ENCODE data around the gene TFPI. TPM values are rescaled to one million over a fixed set of nuclear protein-coding genes. Genes with fewer than 3 reads are reported as not detected.

Gene TFPI
- total RNA-seq, 1 experiment from 2014 or later, result 8.4 TPM

DNA sequence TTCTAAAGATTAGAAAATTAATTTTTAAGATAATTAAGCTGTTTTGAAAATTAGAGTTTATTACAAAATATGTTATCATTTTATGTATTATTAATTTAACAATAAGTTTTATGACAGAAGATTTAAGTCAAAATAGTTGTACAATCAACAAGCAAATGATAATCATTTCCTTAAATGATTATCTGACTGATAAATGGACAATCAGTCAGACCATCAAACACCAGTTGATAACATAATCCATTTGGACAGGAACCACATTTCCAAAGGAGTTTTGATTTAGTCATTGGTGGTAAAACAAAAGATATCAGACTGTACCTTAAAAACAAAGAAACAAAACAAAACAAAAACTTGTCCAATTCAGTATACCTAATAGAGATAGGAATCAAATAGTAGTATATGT lies 1.9 kb downstream of the TFPI start:
- CTCF ChIA-PET, result no interaction called here
- H3K4me3 Mint-ChIP-seq, result no peak overlapping the region
- no peaks in the 10 kb centered on the region for H3K27me3 Mint-ChIP-seq (ENCODE audit: low read depth)
- peaks cover 19% of the 10 kb centered on the region for H3K4me1 Mint-ChIP-seq
- DNase-seq (ENCODE audit: low spot score) (no peak), ATAC-seq (no peak)
- H3K36me3 Mint-ChIP-seq, result peaks cover 16% of the 10 kb centered on the region
- TF ChIP-seq ELF4 (CRISPR knock-in tag; IDR thresholded peaks at IDR 0.05; ENCODE audit: low read depth), result no peak
- POLR2A ChIA-PET, result no interaction called here
- peaks cover 5% of the 10 kb centered on the region for H3K9me3 Mint-ChIP-seq
- H3K27ac Mint-ChIP-seq, result no peak overlapping the region

GRCh38 chr2:187550857-187551256 lies 3.4 kb downstream of the TFPI start:
- TF ChIP-seq ATF2 (CRISPR knock-in tag; IDR thresholded peaks at IDR 0.05; ENCODE audit: borderline replicate concordance, low read depth) (no peak), ERG (CRISPR knock-in tag; IDR thresholded peaks at IDR 0.05) (no peak), ZNF532 (CRISPR knock-in tag; IDR thresholded peaks at IDR 0.05; ENCODE audit: borderline replicate concordance) (no peak), TCF7 (CRISPR knock-in tag; IDR thresholded peaks at IDR 0.05; ENCODE audit: low read depth) (no peak), RORB (CRISPR knock-in tag; IDR thresholded peaks at IDR 0.05) (no peak), ZBTB21 (CRISPR knock-in tag; IDR thresholded peaks at IDR 0.05; ENCODE audit: borderline replicate concordance) (no peak), ATF1 (CRISPR knock-in tag; IDR thresholded peaks at IDR 0.05) (no peak), ZNF138 (CRISPR knock-in tag; conservative IDR thresholded peaks at IDR 0.05) (no peak), GRHL2 (CRISPR knock-in tag; IDR thresholded peaks at IDR 0.05; ENCODE audit: insufficient replicate concordance, severe bottlenecking) (no peak), ZNF121 (CRISPR knock-in tag; IDR thresholded peaks at IDR 0.05) (no peak), PRDM15 (CRISPR knock-in tag; IDR thresholded peaks at IDR 0.05) (no peak), ZNF423 (CRISPR knock-in tag; IDR thresholded peaks at IDR 0.05) (no peak), SOX15 (CRISPR knock-in tag; IDR thresholded peaks at IDR 0.05) (no peak), JAZF1 (CRISPR knock-in tag; IDR thresholded peaks at IDR 0.05) (no peak), FOXK1 (CRISPR knock-in tag; IDR thresholded peaks at IDR 0.05) (no peak)
- H3K9me3 Mint-ChIP-seq, result peaks cover 5% of the 10 kb centered on the region
- ChIA-PET CTCF (no interaction called here), POLR2A (no interaction called here)
- peaks cover 32% of the 10 kb centered on the region for H3K4me1 Mint-ChIP-seq
- H3K27me3 Mint-ChIP-seq (ENCODE audit: low read depth), result no peaks in the 10 kb centered on the region
- peaks cover 12% of the 10 kb centered on the region for H3K36me3 Mint-ChIP-seq
- no peak for ATAC-seq
- H3K4me3 Mint-ChIP-seq, result no peak overlapping the region
- DNase-seq (ENCODE audit: low spot score), result no peak
- H3K27ac Mint-ChIP-seq, result no peak overlapping the region
